ENCODE results near the gene C15orf39. TPM values are rescaled to one million over a fixed set of nuclear protein-coding genes. Genes with fewer than 3 reads are reported as not detected.
"Not testable (repeated sequence)": the region's sequence is repeated elsewhere in the genome, so short reads cannot be mapped to it uniquely, and the experiment has no call there.

The C15orf39 gene
- total RNA-seq, 4 donors from 2014 or later, result 1.6 to 3.8 (median 2.6) TPM

GRCh38 chr15:75215107-75216004 is 13.7 kb downstream of the C15orf39 start:
- H3K4me3 ChIP-seq, result no peak overlapping the region
- H3K36me3 ChIP-seq, result no peaks in the 10 kb centered on the region
- ATAC-seq (no peak), DNase-seq (no peak)
- TF ChIP-seq POLR2A (IDR thresholded peaks at IDR 0.05) (no peak), CTCF (IDR thresholded peaks at IDR 0.05 in 4 of 5, conservative IDR thresholded peaks at IDR 0.05 in 1 of 5) (no peak)
- H3K9me3 ChIP-seq, result no peaks in the 10 kb centered on the region
- H3K4me1 ChIP-seq, result no peaks in the 10 kb centered on the region
- intact Hi-C loops (cut with DNase I; ENCODE audit: low total_unique reads), result no loop called here
- H3K27me3 ChIP-seq, result no peaks in the 10 kb centered on the region
- in situ Hi-C loops (cut with MboI; ENCODE audit: low sequenced_read_pairs in 4 of 4), result no loop called here
- H3K27ac ChIP-seq, result no peak overlapping the region

GRCh38 chr15:75217012-75217411 is 15.3 kb downstream of the C15orf39 start:
- ATAC-seq (no peak), DNase-seq (no peak)
- Histone ChIP-seq H3K4me1 (no peaks in the 10 kb centered on the region), H3K27me3 (no peaks in the 10 kb centered on the region), H3K27ac (no peak overlapping the region), H3K4me3 (no peak overlapping the region), H3K9me3 (no peaks in the 10 kb centered on the region), H3K36me3 (no peaks in the 10 kb centered on the region)
- in situ Hi-C loops (cut with MboI; ENCODE audit: low sequenced_read_pairs in 4 of 4), result no loop called here
- TF ChIP-seq POLR2A (IDR thresholded peaks at IDR 0.05), result no peak
- no peak for TF ChIP-seq CTCF (IDR thresholded peaks at IDR 0.05 in 4 of 5, conservative IDR thresholded peaks at IDR 0.05 in 1 of 5)
- intact Hi-C loops (cut with DNase I; ENCODE audit: low total_unique reads), result no loop called here

GRCh38 chr15:75217574-75217973 is 15.9 kb downstream of the C15orf39 start:
- H3K9me3 ChIP-seq; H3K27me3 ChIP-seq; intact Hi-C loops (cut with DNase I; ENCODE audit: low total_unique reads); DNase-seq; in situ Hi-C loops (cut with MboI; ENCODE audit: low sequenced_read_pairs in 4 of 4); ATAC-seq; H3K36me3 ChIP-seq; H3K27ac ChIP-seq; H3K4me1 ChIP-seq; H3K4me3 ChIP-seq: not testable (repeated sequence)

GRCh38 chr15:75219507-75219929 is 17.8 kb downstream of the C15orf39 start:
- ATAC-seq; in situ Hi-C loops (cut with MboI; ENCODE audit: low sequenced_read_pairs in 4 of 4); intact Hi-C loops (cut with DNase I; ENCODE audit: low total_unique reads); DNase-seq; H3K27ac ChIP-seq; H3K4me3 ChIP-seq; H3K36me3 ChIP-seq; H3K27me3 ChIP-seq; H3K4me1 ChIP-seq; H3K9me3 ChIP-seq: not testable (repeated sequence)

- DNase-seq, result no peak
- no peak overlapping the region for H3K27ac ChIP-seq
- intact Hi-C loops (cut with DNase I; ENCODE audit: low total_unique reads), result no loop called here
- H3K4me1 ChIP-seq, result no peaks in the 10 kb centered on the region
- no peak for ATAC-seq
- H3K4me3 ChIP-seq, result no peak overlapping the region
- in situ Hi-C loops (cut with MboI; ENCODE audit: low sequenced_read_pairs in 4 of 4), result no loop called here
- H3K36me3 ChIP-seq, result no peaks in the 10 kb centered on the region
- no peaks in the 10 kb centered on the region for H3K9me3 ChIP-seq
- no peaks in the 10 kb centered on the region for H3K27me3 ChIP-seq
- no peak for TF ChIP-seq CTCF (IDR thresholded peaks at IDR 0.05 in 4 of 5, conservative IDR thresholded peaks at IDR 0.05 in 1 of 5)
- no peak for TF ChIP-seq POLR2A (IDR thresholded peaks at IDR 0.05)
Measured at GRCh38 chr15:75223688-75224087, 22.0 kb downstream of the C15orf39 start.
